GM18507 (cell line): ENCODE measurements around the gene ATP9B.
"Not testable (repeated sequence)": the region's sequence is repeated elsewhere in the genome, so short reads cannot be mapped to it uniquely, and the experiment has no call there.

Experiments
- DNase-seq: peaks from one replicate; pipeline ENCODE4 v3.0.0; 2011; ENCODE audit warnings: low read depth; ENCODE audit not compliant: insufficient read length; ENCODE audit errors: extremely low spot score
- FAIRE-seq: peaks from 2 replicates; lab custom pipeline; 2011; peaks lifted over from hg19 to GRCh38; lab: Jason Lieb, UNC

ATP9B gene

GRCh38 chr18:79121746-79122474 lies 52.7 kb downstream of the ATP9B start:
- DNase-seq = no peak

GRCh38 chr18:79123948-79124347 lies 54.8 kb downstream of the ATP9B start:
- DNase-seq = no peak

More at GRCh38 chr18:79121746-79122474, 52.7 kb downstream of the ATP9B start:
- peak; percentile 5 for FAIRE-seq

GRCh38 chr18:79129120-79129519 lies 59.9 kb downstream of the ATP9B start:
- FAIRE-seq (no peak), DNase-seq (no peak)

More at GRCh38 chr18:79123948-79124347, 54.8 kb downstream of the ATP9B start:
- no peak for FAIRE-seq

GRCh38 chr18:79133724-79134123 lies 64.5 kb downstream of the ATP9B start:
- DNase-seq = no peak
- FAIRE-seq = no peak

- FAIRE-seq (no peak), DNase-seq (no peak)
Observed at GRCh38 chr18:79135924-79136323, 66.7 kb downstream of the ATP9B start.

GRCh38 chr18:79136742-79137141 lies 67.5 kb downstream of the ATP9B start:
- DNase-seq = no peak
- FAIRE-seq = no peak

GRCh38 chr18:79139206-79139605 lies 70.0 kb downstream of the ATP9B start:
- DNase-seq (no peak), FAIRE-seq (no peak)

- DNase-seq (no peak), FAIRE-seq (no peak)
Observed at GRCh38 chr18:79147014-79147413, 77.8 kb downstream of the ATP9B start.

- FAIRE-seq = no peak
- DNase-seq = no peak
Observed at GRCh38 chr18:79151191-79151590, 82.0 kb downstream of the ATP9B start.

- no peak for DNase-seq
- no peak for FAIRE-seq
Observed at GRCh38 chr18:79156327-79156726, 87.1 kb downstream of the ATP9B start.

GRCh38 chr18:79164706-79165105 lies 95.5 kb downstream of the ATP9B start:
- FAIRE-seq (no peak), DNase-seq (no peak)

- FAIRE-seq = no peak
- no peak for DNase-seq
Observed at GRCh38 chr18:79166702-79167101, 97.5 kb downstream of the ATP9B start.

GRCh38 chr18:79167526-79168190 lies 98.5 kb downstream of the ATP9B start:
- DNase-seq = no peak
- FAIRE-seq = no peak

GRCh38 chr18:79169958-79170555 lies 100.9 kb downstream of the ATP9B start:
- DNase-seq (no peak), FAIRE-seq (no peak)

- FAIRE-seq, DNase-seq: not testable (repeated sequence)
Observed at GRCh38 chr18:79172331-79172730, 103.1 kb downstream of the ATP9B start.

- FAIRE-seq (no peak), DNase-seq (no peak)
Observed at GRCh38 chr18:79173742-79174141, 104.5 kb downstream of the ATP9B start.

GRCh38 chr18:79178113-79178531 lies 108.9 kb downstream of the ATP9B start:
- FAIRE-seq = no peak
- DNase-seq = no peak

GRCh38 chr18:79182047-79182713 lies 113.0 kb downstream of the ATP9B start:
- FAIRE-seq = peak; percentile 35

GRCh38 chr18:79185648-79186047 lies 116.5 kb downstream of the ATP9B start:
- FAIRE-seq (no peak), DNase-seq (no peak)

More at GRCh38 chr18:79182047-79182713, 113.0 kb downstream of the ATP9B start:
- DNase-seq = no peak

- peak; percentile 54 for FAIRE-seq
- no peak for DNase-seq
Observed at GRCh38 chr18:79186649-79187048, 117.5 kb downstream of the ATP9B start.
